Neutrophil (primary cell): ENCODE data around the gene SLC6A11.

Experiments used
- H3K27ac ChIP-seq: fragments of 200-600 bp; sonication (generic); 2 replicates; pipeline ENCODE4 v1.5.1; 2016; ENCODE audit warnings: mild to moderate bottlenecking, moderate library complexity
- H3K27me3 ChIP-seq: fragments of 200-600 bp; sonication (generic); 2 replicates; pipeline ENCODE4 v1.6.0; 2016; ENCODE audit warnings: mild to moderate bottlenecking
- H3K36me3 ChIP-seq: fragments of 200-600 bp; sonication (generic); 2 replicates; pipeline ENCODE4 v1.5.1; 2017
- H3K4me1 ChIP-seq, 2 experiments: fragments of 200-600 bp in 1 of 2; sonication (generic) in 1 of 2; 1 replicate in 1 of 2; 2 replicates in 1 of 2; pipeline versions ENCODE4 v1.5.1 to v1.6.1; 2013 to 2016; ENCODE audit warnings: low read depth in 1 of 2, low read length in 1 of 2, mild to moderate bottlenecking in 1 of 2, moderate library complexity in 1 of 2; ENCODE audit not compliant: control insufficient read depth in 1 of 2, insufficient read depth in 1 of 2
- H3K4me3 ChIP-seq, 2 experiments: fragments of 200-600 bp in 1 of 2; sonication (generic) in 1 of 2; 1 replicate in 1 of 2; 2 replicates in 1 of 2; pipeline ENCODE4 v1.5.1; 2013 to 2016; ENCODE audit warnings: low read depth in 1 of 2, low read length in 1 of 2, mild to moderate bottlenecking in 1 of 2, moderate library complexity in 1 of 2
- H3K9me3 ChIP-seq: fragments of 200-600 bp; sonication (generic); 2 replicates; pipeline ENCODE4 v1.5.1; 2016
- TF ChIP-seq, protein P1 (sequence below): fragments of 200-600 bp; sonication (generic); IDR thresholded peaks from 2 replicates; pipeline ENCODE4 v1.5.1; 2016; ENCODE audit warnings: antibody characterized with exemption

Gene SLC6A11

DNA sequence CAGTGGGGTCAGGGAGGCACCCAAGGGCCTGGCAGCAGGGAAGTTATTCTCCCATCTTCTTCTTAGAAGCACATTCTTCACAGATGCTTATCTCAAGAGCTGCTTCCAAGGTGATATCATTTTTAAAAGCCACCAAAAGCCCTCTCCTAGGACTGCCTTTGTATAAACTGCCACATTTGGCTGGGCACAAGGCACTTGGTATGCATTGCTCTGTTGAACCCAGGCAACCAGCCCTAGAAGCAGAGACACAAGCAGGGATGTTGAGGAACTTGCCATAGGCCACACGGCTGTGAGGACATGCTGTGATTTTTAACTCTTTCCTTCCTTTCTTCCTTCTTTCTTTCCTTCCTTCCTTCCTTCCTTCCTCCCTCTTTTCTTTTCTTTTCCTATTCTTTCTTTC is 169.2 kb downstream of the SLC6A11 start:
- H3K36me3 ChIP-seq: no peaks in the 10 kb centered on the region
- no peak overlapping the region for H3K4me3 ChIP-seq
- no peak overlapping the region for H3K27ac ChIP-seq
- no peaks in the 10 kb centered on the region for H3K9me3 ChIP-seq
- peaks cover 77% of the 10 kb centered on the region for H3K27me3 ChIP-seq
- H3K4me1 ChIP-seq: no peaks in the 10 kb centered on the region
- TF ChIP-seq, protein P1, sequence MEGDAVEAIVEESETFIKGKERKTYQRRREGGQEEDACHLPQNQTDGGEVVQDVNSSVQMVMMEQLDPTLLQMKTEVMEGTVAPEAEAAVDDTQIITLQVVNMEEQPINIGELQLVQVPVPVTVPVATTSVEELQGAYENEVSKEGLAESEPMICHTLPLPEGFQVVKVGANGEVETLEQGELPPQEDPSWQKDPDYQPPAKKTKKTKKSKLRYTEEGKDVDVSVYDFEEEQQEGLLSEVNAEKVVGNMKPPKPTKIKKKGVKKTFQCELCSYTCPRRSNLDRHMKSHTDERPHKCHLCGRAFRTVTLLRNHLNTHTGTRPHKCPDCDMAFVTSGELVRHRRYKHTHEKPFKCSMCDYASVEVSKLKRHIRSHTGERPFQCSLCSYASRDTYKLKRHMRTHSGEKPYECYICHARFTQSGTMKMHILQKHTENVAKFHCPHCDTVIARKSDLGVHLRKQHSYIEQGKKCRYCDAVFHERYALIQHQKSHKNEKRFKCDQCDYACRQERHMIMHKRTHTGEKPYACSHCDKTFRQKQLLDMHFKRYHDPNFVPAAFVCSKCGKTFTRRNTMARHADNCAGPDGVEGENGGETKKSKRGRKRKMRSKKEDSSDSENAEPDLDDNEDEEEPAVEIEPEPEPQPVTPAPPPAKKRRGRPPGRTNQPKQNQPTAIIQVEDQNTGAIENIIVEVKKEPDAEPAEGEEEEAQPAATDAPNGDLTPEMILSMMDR: no peak

DNA sequence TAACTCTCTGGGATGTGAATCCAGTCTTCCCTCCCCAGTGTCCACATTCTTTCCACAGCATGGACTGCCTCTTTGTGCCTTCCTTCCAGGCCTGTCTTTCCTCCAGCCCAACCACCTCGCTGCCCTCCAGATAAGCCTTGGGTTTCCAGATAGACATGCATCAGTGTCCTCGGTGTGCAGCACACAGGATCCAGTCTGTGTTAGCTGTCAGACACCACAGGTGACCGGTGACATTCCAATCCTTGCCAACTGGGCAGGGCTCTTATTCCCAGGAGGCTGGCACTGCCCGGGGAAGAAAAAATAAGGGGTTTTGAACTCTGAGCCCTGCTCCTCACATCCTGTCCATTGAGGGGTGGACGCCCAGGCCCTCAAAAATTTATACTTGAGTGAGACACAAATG is 170.6 kb downstream of the SLC6A11 start:
- Histone ChIP-seq H3K4me1 (no peaks in the 10 kb centered on the region), H3K4me3 (no peak overlapping the region), H3K36me3 (no peaks in the 10 kb centered on the region), H3K27ac (no peak overlapping the region), H3K9me3 (no peaks in the 10 kb centered on the region), H3K27me3 (peaks cover 77% of the 10 kb centered on the region)
- TF ChIP-seq, protein P1: no peak

DNA sequence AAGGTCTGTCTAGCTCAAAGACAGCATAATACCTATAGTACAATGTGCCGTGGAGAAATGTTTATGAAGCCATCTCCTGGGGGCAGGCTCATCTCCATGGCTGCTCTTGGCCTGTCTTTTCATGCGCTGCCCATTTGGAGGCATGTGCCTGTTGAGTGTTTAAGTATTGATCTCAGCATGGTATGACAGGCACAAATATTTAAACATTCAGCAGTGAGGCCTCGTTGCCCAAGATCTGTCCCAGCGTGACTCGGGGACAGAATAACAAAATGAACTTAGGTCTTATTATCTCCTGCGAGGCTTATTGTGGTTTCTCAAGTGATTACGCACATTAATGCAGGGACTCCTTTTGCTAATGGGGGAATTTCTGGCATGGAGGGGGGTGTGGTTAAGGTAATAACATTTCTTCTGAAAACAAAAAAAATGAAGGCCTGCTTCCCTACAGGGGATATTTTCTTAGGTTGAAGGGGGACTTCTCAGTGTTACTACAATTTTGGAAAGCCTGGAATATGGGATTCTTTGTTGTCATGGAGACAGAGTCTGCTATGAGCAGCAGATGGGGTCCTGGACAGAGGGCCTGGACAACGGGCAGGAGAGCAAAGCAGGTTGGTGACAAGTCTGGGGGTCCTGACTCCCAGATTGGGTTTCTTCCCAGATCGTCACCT is 172.1 kb downstream of the SLC6A11 start:
- TF ChIP-seq, protein P1: no peak
- Histone ChIP-seq H3K36me3 (no peaks in the 10 kb centered on the region), H3K27ac (no peak overlapping the region), H3K4me1 (no peaks in the 10 kb centered on the region), H3K27me3 (peaks cover 77% of the 10 kb centered on the region), H3K9me3 (no peaks in the 10 kb centered on the region), H3K4me3 (no peak overlapping the region)

DNA sequence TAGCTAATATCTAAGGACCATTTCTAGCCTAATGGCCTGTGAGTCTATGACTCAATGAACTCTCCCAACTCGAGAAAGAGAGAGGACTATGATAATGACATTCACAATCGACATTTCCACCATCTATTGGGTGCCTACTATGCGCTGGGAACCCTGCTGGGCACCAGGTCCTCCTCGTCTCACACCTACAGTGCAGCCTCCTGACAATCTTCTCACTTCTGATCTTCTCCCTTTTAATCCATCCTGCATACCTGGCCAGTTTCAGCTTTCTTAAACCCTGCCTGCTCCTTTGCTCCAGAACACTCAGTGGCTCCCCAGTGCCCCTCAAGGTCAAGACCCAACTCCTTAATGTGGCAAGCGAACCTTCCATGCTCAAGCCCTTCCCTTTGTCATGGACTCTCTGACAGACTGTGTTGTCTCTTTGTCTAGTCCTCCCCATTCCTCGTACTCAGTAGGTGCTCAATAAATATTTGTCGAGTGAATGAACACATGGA is 173.0 kb downstream of the SLC6A11 start:
- TF ChIP-seq, protein P1: no peak
- H3K27me3 ChIP-seq: peaks cover 77% of the 10 kb centered on the region
- H3K4me3 ChIP-seq: no peak overlapping the region
- H3K27ac ChIP-seq: no peak overlapping the region
- H3K9me3 ChIP-seq: no peaks in the 10 kb centered on the region
- H3K4me1 ChIP-seq: no peaks in the 10 kb centered on the region
- H3K36me3 ChIP-seq: no peaks in the 10 kb centered on the region
